Type B pancreatic cell (in vitro differentiated cells): Measurements from ENCODE around the gene CRB1. TPM values are rescaled to one million over a fixed set of nuclear protein-coding genes. Genes with fewer than 3 reads are reported as not detected.

ENCODE experiments used
- DNase-seq: peaks from one replicate; pipeline ENCODE4 v3.0.0; 2021; ENCODE audit warnings: mixed read lengths; ENCODE audit not compliant: unreplicated experiment; ENCODE audit errors: extremely low spot score
- H3K27ac Mint-ChIP-seq: 2 replicates; pipeline ENCODE4 v1.8.0; 2021; ENCODE audit warnings: mild to moderate bottlenecking, mixed read lengths
- H3K27me3 Mint-ChIP-seq: 2 replicates; pipeline ENCODE4 v1.8.0; 2021; ENCODE audit warnings: mixed read lengths
- H3K36me3 Mint-ChIP-seq: 2 replicates; pipeline ENCODE4 v1.8.0; 2021; ENCODE audit warnings: mixed read lengths
- H3K4me1 Mint-ChIP-seq: one replicate; pipeline ENCODE4 v1.8.0; 2021; ENCODE audit warnings: mixed read lengths; ENCODE audit not compliant: unreplicated experiment
- H3K4me3 Mint-ChIP-seq: 2 replicates; pipeline ENCODE4 v1.8.0; 2021; ENCODE audit warnings: mild to moderate bottlenecking, mixed read lengths
- H3K9me3 Mint-ChIP-seq: 2 replicates; pipeline ENCODE4 v1.8.0; 2021; ENCODE audit warnings: mixed read lengths
- total RNA-seq: library from RNA; stranded (reverse); gene quantifications from 2 replicates; pipeline ENCODE4 v1.2.1, GENCODE V29; 2021; ENCODE audit warnings: low replicate concordance
- TF ChIP-seq, protein P1 (sequence below): fragments of 200-600 bp; sonication (generic); conservative IDR thresholded peaks from 2 replicates; pipeline ENCODE4 v1.5.0; 2021; ENCODE audit warnings: antibody characterized with exemption, mild to moderate bottlenecking

CRB1 gene
- total RNA-seq, 1 donor from 2014 or later: 5.7 TPM

DNA sequence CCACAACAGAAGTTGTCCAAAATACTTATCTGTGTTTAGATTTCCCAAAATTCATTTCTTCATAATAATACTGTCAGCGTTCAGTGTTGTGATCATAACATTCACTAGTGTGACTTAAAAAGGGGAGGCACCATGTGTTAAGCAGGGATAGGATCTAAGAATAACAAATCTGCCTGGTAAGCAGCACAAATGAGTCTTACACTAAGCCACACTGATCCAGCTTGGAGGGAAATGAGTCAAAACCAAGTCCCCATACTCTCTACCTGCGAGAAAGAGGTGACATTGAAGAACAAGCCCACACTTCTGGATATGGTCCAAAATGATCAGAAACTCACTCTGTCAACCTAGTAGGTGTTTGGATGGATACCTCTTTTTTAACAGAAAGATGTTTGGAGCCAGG, 145.5 kb downstream of the CRB1 start:
- TF ChIP-seq, protein P1, sequence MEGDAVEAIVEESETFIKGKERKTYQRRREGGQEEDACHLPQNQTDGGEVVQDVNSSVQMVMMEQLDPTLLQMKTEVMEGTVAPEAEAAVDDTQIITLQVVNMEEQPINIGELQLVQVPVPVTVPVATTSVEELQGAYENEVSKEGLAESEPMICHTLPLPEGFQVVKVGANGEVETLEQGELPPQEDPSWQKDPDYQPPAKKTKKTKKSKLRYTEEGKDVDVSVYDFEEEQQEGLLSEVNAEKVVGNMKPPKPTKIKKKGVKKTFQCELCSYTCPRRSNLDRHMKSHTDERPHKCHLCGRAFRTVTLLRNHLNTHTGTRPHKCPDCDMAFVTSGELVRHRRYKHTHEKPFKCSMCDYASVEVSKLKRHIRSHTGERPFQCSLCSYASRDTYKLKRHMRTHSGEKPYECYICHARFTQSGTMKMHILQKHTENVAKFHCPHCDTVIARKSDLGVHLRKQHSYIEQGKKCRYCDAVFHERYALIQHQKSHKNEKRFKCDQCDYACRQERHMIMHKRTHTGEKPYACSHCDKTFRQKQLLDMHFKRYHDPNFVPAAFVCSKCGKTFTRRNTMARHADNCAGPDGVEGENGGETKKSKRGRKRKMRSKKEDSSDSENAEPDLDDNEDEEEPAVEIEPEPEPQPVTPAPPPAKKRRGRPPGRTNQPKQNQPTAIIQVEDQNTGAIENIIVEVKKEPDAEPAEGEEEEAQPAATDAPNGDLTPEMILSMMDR: no peak
- H3K4me1 Mint-ChIP-seq: no peaks in the 10 kb centered on the region
- no peaks in the 10 kb centered on the region for H3K36me3 Mint-ChIP-seq
- H3K27ac Mint-ChIP-seq: no peak overlapping the region
- no peak overlapping the region for H3K4me3 Mint-ChIP-seq
- no peaks in the 10 kb centered on the region for H3K27me3 Mint-ChIP-seq
- DNase-seq: no peak
- no peaks in the 10 kb centered on the region for H3K9me3 Mint-ChIP-seq

DNA sequence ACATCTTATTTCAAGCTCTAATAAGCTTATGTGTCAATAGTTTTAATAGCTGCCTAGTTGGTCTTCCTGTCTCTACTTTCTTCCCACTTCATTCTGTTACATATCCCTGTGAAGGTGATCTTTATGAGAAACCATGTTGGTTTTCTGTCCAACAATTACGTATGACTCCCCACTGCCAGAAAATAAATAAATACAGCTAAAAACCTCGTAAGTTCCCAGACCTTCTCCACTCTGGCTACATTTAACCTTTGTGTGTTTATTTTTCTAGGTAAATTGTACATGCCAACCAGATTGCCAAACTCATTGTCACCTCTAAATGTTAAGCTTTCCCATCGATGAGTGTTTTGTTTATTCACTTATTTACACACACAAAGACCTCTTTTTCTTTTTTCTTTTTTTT, 147.2 kb downstream of the CRB1 start:
- no peak overlapping the region for H3K4me3 Mint-ChIP-seq
- TF ChIP-seq, protein P1: no peak
- no peaks in the 10 kb centered on the region for H3K36me3 Mint-ChIP-seq
- H3K4me1 Mint-ChIP-seq: no peaks in the 10 kb centered on the region
- DNase-seq: no peak
- H3K9me3 Mint-ChIP-seq: no peaks in the 10 kb centered on the region
- H3K27me3 Mint-ChIP-seq: no peaks in the 10 kb centered on the region
- H3K27ac Mint-ChIP-seq: no peak overlapping the region

DNA sequence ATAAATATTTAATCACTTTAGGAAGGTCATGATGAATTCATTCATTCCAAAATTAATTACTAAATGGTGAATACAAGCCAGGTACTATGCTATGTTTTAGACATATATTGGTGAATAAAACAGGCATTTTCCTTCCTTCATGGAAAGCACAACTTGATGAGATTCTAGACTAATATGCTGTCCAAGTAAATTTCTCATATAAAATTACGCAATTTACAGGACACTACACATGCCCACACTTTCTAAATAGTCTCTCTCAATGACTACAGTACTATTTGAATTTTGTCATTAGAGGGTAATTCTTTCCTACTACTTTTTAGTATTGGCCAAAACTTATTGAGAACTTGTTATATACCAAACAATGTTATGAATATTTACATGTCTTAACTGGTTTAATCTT, 150.6 kb downstream of the CRB1 start:
- DNase-seq: no peak
- TF ChIP-seq, protein P1: no peak
- Mint-ChIP-seq H3K27me3 (no peaks in the 10 kb centered on the region), H3K27ac (no peak overlapping the region), H3K36me3 (no peaks in the 10 kb centered on the region), H3K4me3 (no peak overlapping the region), H3K9me3 (no peaks in the 10 kb centered on the region), H3K4me1 (no peaks in the 10 kb centered on the region)

DNA sequence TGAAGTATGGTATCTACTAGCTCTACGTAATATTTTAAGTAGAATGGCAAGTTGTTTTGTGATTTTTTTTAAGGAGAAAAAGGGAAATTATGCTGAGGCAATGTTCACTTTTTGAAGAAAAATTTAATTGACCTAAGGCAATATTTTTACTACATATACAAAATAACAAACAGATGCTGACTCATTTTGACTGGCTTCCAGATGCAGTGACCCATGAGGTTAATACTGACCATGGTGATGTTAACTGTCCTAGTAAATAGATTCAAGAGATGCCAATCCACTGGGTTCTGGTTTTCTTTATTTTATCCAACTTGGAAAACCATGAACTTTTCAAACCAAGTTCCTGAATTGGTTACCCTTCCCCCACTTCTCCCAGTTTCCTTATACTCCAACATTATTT, 154.9 kb downstream of the CRB1 start:
- TF ChIP-seq, protein P1: no peak
- H3K27ac Mint-ChIP-seq: no peak overlapping the region
- H3K9me3 Mint-ChIP-seq: no peaks in the 10 kb centered on the region
- H3K36me3 Mint-ChIP-seq: no peaks in the 10 kb centered on the region
- no peaks in the 10 kb centered on the region for H3K4me1 Mint-ChIP-seq
- no peaks in the 10 kb centered on the region for H3K27me3 Mint-ChIP-seq
- no peak for DNase-seq
- no peak overlapping the region for H3K4me3 Mint-ChIP-seq

DNA sequence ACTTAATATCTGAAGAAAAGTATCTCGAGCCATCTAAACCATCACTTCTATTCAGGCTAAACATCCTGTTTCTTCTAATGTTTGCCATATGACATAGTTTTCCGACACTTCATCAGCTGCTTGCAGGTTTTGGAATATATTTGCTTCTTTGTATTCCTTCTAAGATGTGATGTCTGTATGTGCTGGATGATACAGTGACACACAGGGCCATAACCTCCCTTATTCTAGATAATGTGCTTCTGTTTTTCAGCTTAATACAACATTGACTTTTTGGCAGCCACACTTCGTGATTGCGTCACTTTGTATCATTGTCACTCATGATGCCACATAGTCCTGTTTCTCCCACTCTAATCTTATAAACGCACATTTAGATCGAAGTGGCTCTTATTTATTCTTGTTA, 156.3 kb downstream of the CRB1 start:
- no peaks in the 10 kb centered on the region for H3K36me3 Mint-ChIP-seq
- TF ChIP-seq, protein P1: no peak

DNA sequence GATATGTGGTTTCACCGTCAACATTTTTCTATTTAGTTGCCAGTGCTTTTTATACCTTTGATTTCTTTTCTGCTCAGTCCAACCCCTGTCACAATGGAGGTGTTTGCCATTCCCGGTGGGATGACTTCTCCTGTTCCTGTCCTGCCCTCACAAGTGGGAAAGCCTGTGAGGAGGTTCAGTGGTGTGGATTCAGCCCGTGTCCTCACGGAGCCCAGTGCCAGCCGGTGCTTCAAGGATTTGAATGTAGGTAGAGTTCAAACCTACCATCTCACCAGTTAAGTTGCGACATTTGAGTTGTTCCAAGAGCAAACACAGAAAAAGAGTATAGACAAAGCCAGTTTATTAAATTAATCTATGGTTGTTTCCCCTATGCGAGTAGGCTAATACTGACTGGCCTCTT, 161.3 kb downstream of the CRB1 start:
- no peak for DNase-seq
- no peaks in the 10 kb centered on the region for H3K27me3 Mint-ChIP-seq
- no peaks in the 10 kb centered on the region for H3K36me3 Mint-ChIP-seq
- H3K4me3 Mint-ChIP-seq: no peak overlapping the region
- TF ChIP-seq, protein P1: no peak
- no peak overlapping the region for H3K27ac Mint-ChIP-seq
- H3K9me3 Mint-ChIP-seq: no peaks in the 10 kb centered on the region
- H3K4me1 Mint-ChIP-seq: no peaks in the 10 kb centered on the region

More for the DNA sequence above, 156.3 kb downstream of the CRB1 start:
- H3K4me3 Mint-ChIP-seq: no peak overlapping the region
- H3K27me3 Mint-ChIP-seq: no peaks in the 10 kb centered on the region
- H3K9me3 Mint-ChIP-seq: no peaks in the 10 kb centered on the region
- H3K27ac Mint-ChIP-seq: no peak overlapping the region
- no peaks in the 10 kb centered on the region for H3K4me1 Mint-ChIP-seq
- no peak for DNase-seq
